T-helper 9 cell (primary cell): ENCODE data around the gene KANSL1.
"Not testable (repeated sequence)": the region's sequence is repeated elsewhere in the genome, so short reads cannot be mapped to it uniquely, and the experiment has no call there.

ENCODE experiments used
- DNase-seq: peaks from one replicate; pipeline ENCODE4 v3.0.0-alpha.2; 2020

The KANSL1 gene

GRCh38 chr17:46111236-46111635 lies 82.0 kb downstream of the KANSL1 start:
- not testable (repeated sequence) for DNase-seq

- no peak for DNase-seq
Measured at GRCh38 chr17:46110219-46110618, 83.0 kb downstream of the KANSL1 start.

GRCh38 chr17:46109603-46110189 lies 83.5 kb downstream of the KANSL1 start:
- DNase-seq, result no peak

GRCh38 chr17:46108550-46109110 lies 84.6 kb downstream of the KANSL1 start:
- DNase-seq, result no peak

- DNase-seq, result no peak
Measured at GRCh38 chr17:46108120-46108519, 85.1 kb downstream of the KANSL1 start.

GRCh38 chr17:46106966-46107644 lies 86.1 kb downstream of the KANSL1 start:
- no peak for DNase-seq

- not testable (repeated sequence) for DNase-seq
Measured at GRCh38 chr17:46102806-46103205, 90.4 kb downstream of the KANSL1 start.

GRCh38 chr17:46101785-46102617 lies 91.2 kb downstream of the KANSL1 start:
- DNase-seq, result not testable (repeated sequence)

GRCh38 chr17:46100590-46100989 lies 92.6 kb downstream of the KANSL1 start:
- no peak for DNase-seq

- no peak for DNase-seq
Measured at GRCh38 chr17:46099865-46100264, 93.4 kb downstream of the KANSL1 start.

GRCh38 chr17:46097497-46097896 lies 95.7 kb downstream of the KANSL1 start:
- DNase-seq, result no peak

- no peak for DNase-seq
Measured at GRCh38 chr17:46092991-46093390, 100.2 kb downstream of the KANSL1 start.

- no peak for DNase-seq
Measured at GRCh38 chr17:46090871-46091270, 102.4 kb downstream of the KANSL1 start.

- DNase-seq, result no peak
Measured at GRCh38 chr17:46089389-46089965, 103.8 kb downstream of the KANSL1 start.

GRCh38 chr17:46088595-46088994 lies 104.6 kb downstream of the KANSL1 start:
- no peak for DNase-seq

- DNase-seq, result not testable (repeated sequence)
Measured at GRCh38 chr17:46087871-46088270, 105.4 kb downstream of the KANSL1 start.

- DNase-seq, result no peak
Measured at GRCh38 chr17:46086821-46087220, 106.4 kb downstream of the KANSL1 start.

GRCh38 chr17:46085522-46085921 lies 107.7 kb downstream of the KANSL1 start:
- no peak for DNase-seq

GRCh38 chr17:46082257-46082656 lies 111.0 kb downstream of the KANSL1 start:
- no peak for DNase-seq

- no peak for DNase-seq
Measured at GRCh38 chr17:46081018-46081320, 112.3 kb downstream of the KANSL1 start.

- no peak for DNase-seq
Measured at GRCh38 chr17:46080118-46081017, 112.9 kb downstream of the KANSL1 start.

GRCh38 chr17:46078675-46079074 lies 114.6 kb downstream of the KANSL1 start:
- DNase-seq, result no peak
